Right lobe of liver (tissue), 6 donors: ENCODE measurements around the gene EVA1C. TPM values are rescaled to one million over a fixed set of nuclear protein-coding genes. Genes with fewer than 3 reads are reported as not detected.
A peak's percentile ranks its signal among the peaks of the same experiment; 100 is the strongest.

Experiments used
- ATAC-seq, 4 donors: fragments of 200-7000 bp; cut with Tn5 transposase; one replicate each; pipeline ENCODE4 v1.9.1; 2020; ENCODE audit warnings: mild to moderate bottlenecking in 4 of 4, moderate library complexity in 4 of 4
- DNase-seq, 3 donors: peaks; one replicate each; pipeline ENCODE4 v3.0.0-alpha.2; 2020
- H3K27ac ChIP-seq, 3 donors: fragments of 200-600 bp; one replicate each; pipeline ENCODE4 v1.8.0; 2022
- H3K27me3 ChIP-seq, 2 donors: fragments of 200-600 bp; one replicate each; pipeline ENCODE4 v1.8.0; 2022
- H3K36me3 ChIP-seq, 4 donors: fragments of 200-600 bp; sonication (generic) in 1 of 4; one replicate each; pipeline versions ENCODE4 v1.5.1 to v1.8.0; 2017 to 2022; ENCODE audit warnings: control low read depth in 1 of 4
- H3K4me1 ChIP-seq, 4 donors: fragments of 200-600 bp; sonication (generic) in 1 of 4; one replicate each; pipeline versions ENCODE4 v1.5.1 to v1.8.0; 2017 to 2022; ENCODE audit warnings: control low read depth in 1 of 4
- H3K4me3 ChIP-seq, 3 donors: fragments of 200-600 bp; one replicate each; pipeline ENCODE4 v1.8.0; 2022
- H3K9me3 ChIP-seq, 4 donors: fragments of 200-600 bp; sonication (generic) in 1 of 4; one replicate each; pipeline versions ENCODE4 v1.5.1 to v1.8.0; 2017 to 2022; ENCODE audit warnings: control low read depth in 1 of 4
- POLR2A ChIP-seq: fragments of 450-650 bp; IDR thresholded peaks from one replicate; pipeline ENCODE4 v1.6.1; 2017; ENCODE audit warnings: antibody characterized with exemption, mild to moderate bottlenecking
- WGBS: methylation state at CpG from one replicate; pipeline ENCODE4 v1.1.6; 2018; ENCODE audit warnings: low coverage, low lambda C conversion rate; ENCODE audit not compliant: insufficient coverage; ENCODE audit errors: missing lambda C conversion rate; 5-methylcytosine and 5-hydroxymethylcytosine counted together
- intact Hi-C, 2 donors: fragments of 100-400 bp; cut with DNase I; formaldehyde crosslinking; loops; one replicate each; pipeline versions ENCODE4 v1.11.2 to v1.14.1; 2022
- total RNA-seq, 6 experiments: library from RNA; depleted of rRNA in 2 of 6; stranded (reverse); fragments of >200 nt in 2 of 6; fragmentation: NEBNext Ultra II Directional in 3 of 6; extraction: Animal tissue kit (Norgen Biotek cat#: 25700) in 3 of 6; gene quantifications; one replicate each; pipeline versions ENCODE4 v1.1.0 to v1.2.4, GENCODE V29; 2016 to 2023
- TF ChIP-seq, protein P1 (sequence below), 4 donors: fragments of 200-600 bp in 3 of 4; fragments of 450-650 bp in 1 of 4; IDR thresholded peaks; one replicate each; pipeline versions ENCODE4 v1.5.1 to v1.8.0; 2016 to 2022; ENCODE audit warnings: antibody characterized with exemption in 4 of 4, mild to moderate bottlenecking in 2 of 4
- donor health status: DM: no; HTN: yes; CAD: no.
- donor health status: DM: no; HTN: no; CAD: no.
- donor health status: DM: no; HTN: no; CAD: no.
- donor health status: DM: no; HTN: yes; CAD: no.
- donor health status: DM: no; HTN: yes; CAD: no.

The EVA1C gene
- total RNA-seq, 6 experiments from 2014 or later = 2.4 to 5.9 (median 4.2) TPM

DNA sequence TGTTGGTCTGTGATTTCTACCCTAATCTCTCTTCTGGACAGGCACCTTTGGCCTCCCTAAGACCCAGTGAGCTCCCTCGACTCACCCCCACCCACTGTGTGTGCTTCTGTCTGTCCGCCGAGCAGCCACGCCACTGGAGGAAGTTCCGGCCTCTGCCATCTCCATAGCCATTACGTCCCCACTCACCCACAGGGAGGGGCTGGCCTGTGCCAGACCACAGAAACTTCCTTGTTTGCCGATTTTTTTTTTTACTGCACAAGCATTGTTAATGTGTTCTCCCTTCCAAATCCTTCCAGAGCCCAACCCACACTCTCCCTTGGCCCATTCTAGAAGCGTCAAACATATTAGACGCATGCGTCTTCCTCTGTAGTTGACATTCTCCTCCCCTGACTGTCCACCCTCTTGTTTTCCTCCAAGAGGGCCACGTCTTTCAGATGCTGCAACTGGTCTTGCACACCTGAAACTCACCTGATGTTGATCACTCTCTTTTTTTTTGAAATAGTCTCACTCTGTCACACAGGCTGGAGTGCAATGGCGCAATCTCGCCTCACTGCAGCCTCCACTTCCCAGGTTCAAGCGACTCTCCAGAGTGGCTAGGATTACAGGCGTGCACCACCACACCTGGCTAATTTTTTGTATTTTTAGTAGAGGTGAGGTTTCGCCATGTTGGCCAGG lies 72.3 kb downstream of the EVA1C start:
- ATAC-seq (peak; percentile 18 to 67 (median 49)), DNase-seq (no peak)
- Histone ChIP-seq H3K27ac (no peak overlapping the region), H3K27me3 (no peaks in the 10 kb centered on the region), H3K4me3 (no peak overlapping the region), H3K9me3 (no peaks in the 10 kb centered on the region), H3K4me1 (no peaks in the 10 kb centered on the region), H3K36me3 (no peaks in the 10 kb centered on the region)
- 80% methylated on average over 16 of the region's 16 CpGs for WGBS
- TF ChIP-seq, protein P1, sequence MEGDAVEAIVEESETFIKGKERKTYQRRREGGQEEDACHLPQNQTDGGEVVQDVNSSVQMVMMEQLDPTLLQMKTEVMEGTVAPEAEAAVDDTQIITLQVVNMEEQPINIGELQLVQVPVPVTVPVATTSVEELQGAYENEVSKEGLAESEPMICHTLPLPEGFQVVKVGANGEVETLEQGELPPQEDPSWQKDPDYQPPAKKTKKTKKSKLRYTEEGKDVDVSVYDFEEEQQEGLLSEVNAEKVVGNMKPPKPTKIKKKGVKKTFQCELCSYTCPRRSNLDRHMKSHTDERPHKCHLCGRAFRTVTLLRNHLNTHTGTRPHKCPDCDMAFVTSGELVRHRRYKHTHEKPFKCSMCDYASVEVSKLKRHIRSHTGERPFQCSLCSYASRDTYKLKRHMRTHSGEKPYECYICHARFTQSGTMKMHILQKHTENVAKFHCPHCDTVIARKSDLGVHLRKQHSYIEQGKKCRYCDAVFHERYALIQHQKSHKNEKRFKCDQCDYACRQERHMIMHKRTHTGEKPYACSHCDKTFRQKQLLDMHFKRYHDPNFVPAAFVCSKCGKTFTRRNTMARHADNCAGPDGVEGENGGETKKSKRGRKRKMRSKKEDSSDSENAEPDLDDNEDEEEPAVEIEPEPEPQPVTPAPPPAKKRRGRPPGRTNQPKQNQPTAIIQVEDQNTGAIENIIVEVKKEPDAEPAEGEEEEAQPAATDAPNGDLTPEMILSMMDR (IDR thresholded peaks at IDR 0.05) = no peak
- no peak for TF ChIP-seq POLR2A
- intact Hi-C loops = no loop called here

DNA sequence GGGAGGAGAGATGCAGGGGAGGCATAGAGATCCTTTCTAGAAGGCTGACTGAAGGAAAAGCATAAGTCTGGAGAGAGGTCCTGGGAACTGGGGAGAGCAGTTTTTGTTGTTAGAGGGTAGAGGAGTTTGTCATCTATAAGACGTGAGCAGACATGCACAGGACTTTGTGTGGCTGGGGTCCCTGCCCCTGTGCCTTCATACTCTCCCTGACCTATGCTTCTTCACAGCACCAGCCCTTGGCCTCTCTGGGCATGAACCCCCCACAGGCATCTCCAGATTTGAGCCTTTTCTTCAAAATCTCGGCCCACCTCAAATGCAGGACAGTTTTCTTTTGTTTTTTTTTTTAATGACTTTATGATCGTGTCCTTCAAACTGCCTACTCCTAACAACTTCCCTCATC lies 79.9 kb downstream of the EVA1C start:
- Histone ChIP-seq H3K9me3 (no peaks in the 10 kb centered on the region), H3K36me3 (no peaks in the 10 kb centered on the region), H3K4me1 (no peaks in the 10 kb centered on the region), H3K27me3 (no peaks in the 10 kb centered on the region), H3K4me3 (no peak overlapping the region), H3K27ac (no peak overlapping the region)
- 92% methylated on average over 2 of the region's 3 CpGs for WGBS
- TF ChIP-seq, protein P1 (IDR thresholded peaks at IDR 0.05) = no peak
- no peak for TF ChIP-seq POLR2A
- intact Hi-C loops = no loop called here
- ATAC-seq (no peak), DNase-seq (no peak)

DNA sequence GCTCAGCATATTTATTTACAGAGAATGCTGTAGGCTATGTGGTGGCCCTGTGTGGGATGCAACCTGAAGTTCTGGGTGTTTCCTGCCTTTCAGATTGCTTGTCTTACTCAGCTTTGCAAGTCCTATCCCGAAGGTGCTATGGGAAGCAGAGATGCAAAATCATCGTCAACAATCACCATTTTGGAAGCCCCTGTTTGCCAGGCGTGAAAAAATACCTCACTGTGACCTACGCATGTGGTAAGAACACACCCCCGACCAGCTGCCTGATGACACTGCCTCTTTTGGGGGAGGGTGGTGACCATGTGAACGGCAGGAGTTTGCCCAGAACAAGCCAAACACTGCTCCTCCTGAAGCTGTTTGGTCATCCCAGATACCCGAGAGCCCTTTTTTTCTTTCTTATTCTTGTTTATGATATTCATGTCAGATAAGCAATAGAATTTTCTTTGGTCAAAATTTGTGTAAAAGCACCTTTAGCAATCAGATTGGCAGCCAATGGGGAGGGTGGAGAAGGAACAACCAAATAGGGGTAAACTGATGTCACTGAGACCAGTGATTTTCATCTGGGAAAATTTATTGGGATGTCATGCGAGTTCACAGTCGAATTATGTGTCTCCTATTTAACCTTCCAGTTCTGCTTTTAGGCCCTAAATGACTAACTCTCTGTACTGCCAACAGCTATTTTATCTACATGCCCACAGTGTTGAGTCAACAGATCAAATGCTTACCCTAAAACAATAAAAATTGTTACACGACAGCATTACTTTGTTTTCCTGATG lies 82.6 kb downstream of the EVA1C start:
- no peak overlapping the region for H3K27ac ChIP-seq
- no peaks in the 10 kb centered on the region for H3K27me3 ChIP-seq
- DNase-seq = no peak
- no peaks in the 10 kb centered on the region for H3K4me1 ChIP-seq
- no peaks in the 10 kb centered on the region for H3K9me3 ChIP-seq
- TF ChIP-seq POLR2A = no peak
- TF ChIP-seq, protein P1 (IDR thresholded peaks at IDR 0.05) = no peak
- intact Hi-C loops = no loop called here
- no peaks in the 10 kb centered on the region for H3K36me3 ChIP-seq
- no peak for ATAC-seq
- WGBS = 71% methylated on average over 8 of the region's 10 CpGs
- no peak overlapping the region for H3K4me3 ChIP-seq

DNA sequence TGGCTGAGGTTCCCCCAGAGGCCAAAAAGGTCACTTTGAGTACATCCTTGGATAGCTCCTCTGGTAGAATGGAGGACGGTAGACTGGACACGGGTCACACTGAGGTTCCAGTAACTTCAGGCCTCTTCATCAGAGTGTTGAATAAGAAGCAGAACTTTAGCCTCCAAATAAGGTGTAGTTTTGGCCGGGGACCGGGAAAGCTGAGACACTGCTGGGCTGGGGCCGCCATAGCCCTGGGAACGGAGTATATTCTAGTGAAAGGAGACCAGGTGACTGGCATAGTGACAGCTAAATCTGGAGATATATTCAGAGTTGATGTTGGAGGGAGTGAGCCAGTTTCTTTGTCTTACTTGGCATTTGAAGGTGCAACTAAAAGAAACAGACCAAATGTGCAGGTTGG lies 84.1 kb downstream of the EVA1C start:
- intact Hi-C loops = no loop called here
- H3K9me3 ChIP-seq = no peaks in the 10 kb centered on the region
- H3K36me3 ChIP-seq = no peaks in the 10 kb centered on the region
- no peaks in the 10 kb centered on the region for H3K4me1 ChIP-seq
- TF ChIP-seq, protein P1 (IDR thresholded peaks at IDR 0.05) = no peak
- no peak for TF ChIP-seq POLR2A
- ATAC-seq = no peak
- 96% methylated on average over 4 of the region's 6 CpGs for WGBS
- no peak for DNase-seq
- no peak overlapping the region for H3K27ac ChIP-seq
- H3K4me3 ChIP-seq = no peak overlapping the region
- no peaks in the 10 kb centered on the region for H3K27me3 ChIP-seq
